NOMO-1 (cell line): ENCODE results near the gene TARP.
"Not testable (repeated sequence)": the region's sequence is repeated elsewhere in the genome, so short reads cannot be mapped to it uniquely, and the experiment has no call there.

Experiments
- DNase-seq, 2 experiments: peaks; one replicate each; lab custom pipeline; 2025; ENCODE audit not compliant: unreplicated experiment in 2 of 2; lab: John Stamatoyannopoulos, UW

Gene TARP

GRCh38 chr7:38263274-38263673 is 10.2 kb downstream of the TARP start:
- not testable (repeated sequence) for DNase-seq

GRCh38 chr7:38262545-38262944 is 10.9 kb downstream of the TARP start:
- DNase-seq: no peak

GRCh38 chr7:38262026-38262425 is 11.4 kb downstream of the TARP start:
- not testable (repeated sequence) for DNase-seq

GRCh38 chr7:38261601-38262000 is 11.8 kb downstream of the TARP start:
- not testable (repeated sequence) for DNase-seq

GRCh38 chr7:38259157-38259556 is 14.3 kb downstream of the TARP start:
- not testable (repeated sequence) for DNase-seq

GRCh38 chr7:38257350-38257677 is 16.1 kb downstream of the TARP start:
- no peak for DNase-seq

- peak in 1 of 2 experiments; percentile 83 for DNase-seq
These were observed 23.6 kb downstream of the TARP start for GRCh38 chr7:38249849-38250248.

GRCh38 chr7:38248069-38248567 is 25.3 kb downstream of the TARP start:
- DNase-seq: no peak

- DNase-seq: no peak
These were observed 27.9 kb downstream of the TARP start for GRCh38 chr7:38245409-38245977.

GRCh38 chr7:38244516-38244915 is 28.9 kb downstream of the TARP start:
- no peak for DNase-seq

- DNase-seq: peak; percentile 35 to 63
These were observed 30.1 kb downstream of the TARP start for GRCh38 chr7:38243345-38243744.

GRCh38 chr7:38242814-38243213 is 30.6 kb downstream of the TARP start:
- DNase-seq: no peak

- no peak for DNase-seq
These were observed 32.4 kb downstream of the TARP start for GRCh38 chr7:38241071-38241470.

- DNase-seq: not testable (repeated sequence)
These were observed 34.3 kb downstream of the TARP start for GRCh38 chr7:38239129-38239528.

GRCh38 chr7:38235606-38236005 is 37.8 kb downstream of the TARP start:
- no peak for DNase-seq

- not testable (repeated sequence) for DNase-seq
These were observed 38.7 kb downstream of the TARP start for GRCh38 chr7:38234759-38235158.

- DNase-seq: peak; percentile 89 to 92
These were observed 40.7 kb downstream of the TARP start for GRCh38 chr7:38232502-38233366.

- DNase-seq: peak; percentile 8 to 65
These were observed 43.4 kb downstream of the TARP start for GRCh38 chr7:38229884-38230642.

- no peak for DNase-seq
These were observed 44.0 kb downstream of the TARP start for GRCh38 chr7:38229386-38229785.

GRCh38 chr7:38224392-38224791 is 49.0 kb downstream of the TARP start:
- DNase-seq: no peak

- DNase-seq: peak; percentile 32 to 62
These were observed 50.1 kb downstream of the TARP start for GRCh38 chr7:38223306-38223705.
